ENCODE data around the gene GSTCD.

DNA sequence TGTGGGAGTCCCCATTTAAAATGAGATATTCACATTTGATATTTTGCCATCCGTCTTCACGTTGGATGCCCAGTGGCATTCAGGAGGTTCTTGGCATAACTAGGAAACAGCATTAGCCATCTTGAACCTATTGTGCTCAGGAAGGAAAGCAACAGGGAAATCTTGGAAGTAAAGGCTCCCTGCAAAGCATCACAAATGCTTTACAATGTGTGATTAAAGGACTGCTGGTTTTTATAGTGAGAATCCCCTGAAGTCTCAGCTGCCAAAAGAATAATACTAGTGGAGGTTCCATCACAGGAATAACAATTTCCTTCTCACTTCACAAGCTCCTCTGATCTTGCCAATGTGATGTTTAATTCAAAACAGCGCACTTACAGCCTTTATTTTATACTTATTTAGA lies 137.0 kb downstream of the GSTCD start:
- TF ChIP-seq CTCF (IDR thresholded peaks at IDR 0.05) (no peak), EP300 (IDR thresholded peaks at IDR 0.05) (no peak)
